Umbilical cord (tissue), 2 donors: ENCODE data around the gene HOXB13. TPM values are rescaled to one million over a fixed set of nuclear protein-coding genes. Genes with fewer than 3 reads are reported as not detected.
"Not testable (repeated sequence)": the region's sequence is repeated elsewhere in the genome, so short reads cannot be mapped to it uniquely, and the experiment has no call there.

ENCODE experiments used
- DNase-seq: peaks from one replicate; pipeline ENCODE4 v3.0.0-alpha.2; 2015; ENCODE audit warnings: low spot score
- total RNA-seq: library from RNA; depleted of rRNA; stranded (reverse); fragments of >200 nt; gene quantifications from one replicate; pipeline ENCODE4 v1.2.3, GENCODE V29; 2014; ENCODE audit warnings: low replicate concordance; ENCODE audit not compliant: insufficient read depth

HOXB13 gene
- total RNA-seq, 1 donor from 2014 or later = 0.72 TPM

- DNase-seq = no peak
Measured at GRCh38 chr17:48726916-48727286, 1.6 kb downstream of the HOXB13 start.

GRCh38 chr17:48726114-48726915 lies 2.2 kb downstream of the HOXB13 start:
- DNase-seq = no peak

GRCh38 chr17:48725288-48726064 lies 3.1 kb downstream of the HOXB13 start:
- no peak for DNase-seq

GRCh38 chr17:48725004-48725287 lies 3.6 kb downstream of the HOXB13 start:
- no peak for DNase-seq

GRCh38 chr17:48724251-48725003 lies 4.1 kb downstream of the HOXB13 start:
- peak; percentile 88 for DNase-seq

- no peak for DNase-seq
Measured at GRCh38 chr17:48723423-48724250, 4.9 kb downstream of the HOXB13 start.

GRCh38 chr17:48722915-48723422 lies 5.6 kb downstream of the HOXB13 start, which contains the start of gene PRAC2:
PRAC2 (plus strand) TSS chr17:48723185; CDS start chr17:48724411, 1,226 bp downstream.
- no peak for DNase-seq

- DNase-seq = no peak
Measured at GRCh38 chr17:48722201-48722907, 6.2 kb downstream of the HOXB13 start, which contains the start of gene PRAC1. PRAC1 (minus strand) TSS chr17:48722518; CDS start chr17:48722392, 126 bp downstream.

GRCh38 chr17:48721009-48721402 lies 7.5 kb downstream of the HOXB13 start:
- DNase-seq = no peak

GRCh38 chr17:48720266-48721008 lies 8.1 kb downstream of the HOXB13 start:
- DNase-seq = no peak

GRCh38 chr17:48719642-48720265 lies 8.8 kb downstream of the HOXB13 start:
- no peak for DNase-seq

- DNase-seq = peak; percentile 26
Measured at GRCh38 chr17:48718761-48719641, 9.5 kb downstream of the HOXB13 start.

- DNase-seq = peak; percentile 29
Measured at GRCh38 chr17:48718227-48718760, 10.3 kb downstream of the HOXB13 start.

- DNase-seq = no peak
Measured at GRCh38 chr17:48717367-48718226, 11.0 kb downstream of the HOXB13 start.

- not testable (repeated sequence) for DNase-seq
Measured at GRCh38 chr17:48716549-48716948, 12.0 kb downstream of the HOXB13 start.

- no peak for DNase-seq
Measured at GRCh38 chr17:48715496-48716399, 12.8 kb downstream of the HOXB13 start.
